Measurements from ENCODE around the gene PPP1R15A. TPM values are rescaled to one million over a fixed set of nuclear protein-coding genes. Genes with fewer than 3 reads are reported as not detected.
"Not testable (repeated sequence)": the region's sequence is repeated elsewhere in the genome, so short reads cannot be mapped to it uniquely, and the experiment has no call there.

PPP1R15A gene
- total RNA-seq, 1 experiment from 2014 or later = 83.3 TPM

GRCh38 chr19:48845384-48845783 is 26.8 kb upstream of the PPP1R15A start:
- BruUV-seq (replicated peaks) = no TSS peak
- H3K27me3 ChIP-seq (replicated peaks; ENCODE audit: control insufficient read depth, insufficient read depth, low read length) = no peaks in the 10 kb centered on the region
- H3K9me3 ChIP-seq = no peaks in the 10 kb centered on the region
- Mint-ChIP-seq H3K27ac (ENCODE audit: unreplicated experiment) (no peak overlapping the region), H3K4me1 (ENCODE audit: low read depth, unreplicated experiment) (peaks cover 7% of the 10 kb centered on the region), H3K9me3 (ENCODE audit: unreplicated experiment) (no peaks in the 10 kb centered on the region), H3K27me3 (ENCODE audit: insufficient read depth, unreplicated experiment) (no peaks in the 10 kb centered on the region), H3K4me3 (ENCODE audit: unreplicated experiment) (no peak overlapping the region), H3K36me3 (ENCODE audit: insufficient read depth, unreplicated experiment) (peaks cover 16% of the 10 kb centered on the region)
- intact Hi-C loops (cut with micrococcal nuclease; ENCODE audit: unreplicated experiment) = loop anchor here (2.0 kb wide), 1 partner anchor 47 kb away; no protein-coding TSS in a partner anchor
- ChIA-PET POLR2A (interaction anchor here (1.1 kb wide), 2 partner anchors 34 to 88 kb away, joined by 3 to 8 read pairs; partner anchors contain the start of genes BCAT2 and DHDH), CTCF (interaction anchor here (0.7 to 1.8 kb wide), 6 partner anchors 20 to 194 kb away, joined by 3 to 11 read pairs (median 4); partner anchors contain the start of gene FUT2)
- no peak overlapping the region for H3K4me3 ChIP-seq (ENCODE audit: low read depth, low read length)
- H3K4me1 ChIP-seq = peaks cover 4% of the 10 kb centered on the region; the same call in 1 of the 2 replicates
- DNase-seq = no peak
- TF ChIP-seq CTCF (IDR thresholded peaks at IDR 0.05; ENCODE audit: insufficient read depth in 1 of 2, low read depth in 1 of 2, low read length in 1 of 2, severe bottlenecking in 1 of 2, unreplicated experiment in 1 of 2) = no peak
- no peaks in the 10 kb centered on the region; the same call in 1 of the 2 replicates for H3K36me3 ChIP-seq (ENCODE audit: control insufficient read depth, insufficient read depth, low read length)

GRCh38 chr19:48846659-48847058 is 25.6 kb upstream of the PPP1R15A start:
- H3K36me3 ChIP-seq (ENCODE audit: control insufficient read depth, insufficient read depth, low read length); H3K4me1 ChIP-seq; intact Hi-C loops (cut with micrococcal nuclease; ENCODE audit: unreplicated experiment); H3K9me3 ChIP-seq; H3K27ac Mint-ChIP-seq (ENCODE audit: unreplicated experiment); H3K27me3 ChIP-seq (replicated peaks; ENCODE audit: control insufficient read depth, insufficient read depth, low read length); H3K27me3 Mint-ChIP-seq (ENCODE audit: insufficient read depth, unreplicated experiment); BruUV-seq (replicated peaks); H3K4me1 Mint-ChIP-seq (ENCODE audit: low read depth, unreplicated experiment); CTCF ChIA-PET; H3K4me3 ChIP-seq (ENCODE audit: low read depth, low read length); POLR2A ChIA-PET; H3K4me3 Mint-ChIP-seq (ENCODE audit: unreplicated experiment); H3K9me3 Mint-ChIP-seq (ENCODE audit: unreplicated experiment); DNase-seq: not testable (repeated sequence)
- peaks cover 16% of the 10 kb centered on the region for H3K36me3 Mint-ChIP-seq (ENCODE audit: insufficient read depth, unreplicated experiment)

GRCh38 chr19:48852292-48852691 is 19.9 kb upstream of the PPP1R15A start:
- Histone ChIP-seq H3K4me3 (ENCODE audit: low read depth, low read length) (no peak overlapping the region), H3K9me3 (no peaks in the 10 kb centered on the region), H3K36me3 (ENCODE audit: control insufficient read depth, insufficient read depth, low read length) (0 out of 2 replicates have a peak, but pooled peaks cover 2% of the 10 kb centered on the region), H3K27me3 (replicated peaks; ENCODE audit: control insufficient read depth, insufficient read depth, low read length) (no peaks in the 10 kb centered on the region), H3K4me1 (peaks cover 9% of the 10 kb centered on the region)
- no peaks in the 10 kb centered on the region for H3K36me3 Mint-ChIP-seq (ENCODE audit: insufficient read depth, unreplicated experiment)
- POLR2A ChIA-PET = interaction anchor here (1.7 kb wide), 1 partner anchor 20 kb away, joined by 5 read pairs; the partner anchor contains the start of gene PPP1R15A
- H3K4me1 Mint-ChIP-seq (ENCODE audit: low read depth, unreplicated experiment) = no peaks in the 10 kb centered on the region
- no peak for DNase-seq
- no peak overlapping the region for H3K4me3 Mint-ChIP-seq (ENCODE audit: unreplicated experiment)
- no peaks in the 10 kb centered on the region for H3K9me3 Mint-ChIP-seq (ENCODE audit: unreplicated experiment)
- intact Hi-C loops (cut with micrococcal nuclease; ENCODE audit: unreplicated experiment) = no loop called here
- no peaks in the 10 kb centered on the region for H3K27me3 Mint-ChIP-seq (ENCODE audit: insufficient read depth, unreplicated experiment)
- no TSS peak for BruUV-seq (replicated peaks)
- CTCF ChIA-PET = interaction anchor here (0.7 kb wide), 1 partner anchor 141 kb away, joined by 3 read pairs; the partner anchor contains the start of gene RUVBL2
- no peak for TF ChIP-seq CTCF (IDR thresholded peaks at IDR 0.05; ENCODE audit: insufficient read depth in 1 of 2, low read depth in 1 of 2, low read length in 1 of 2, severe bottlenecking in 1 of 2, unreplicated experiment in 1 of 2)
- no peak overlapping the region for H3K27ac Mint-ChIP-seq (ENCODE audit: unreplicated experiment)

Data from Caco-2 (cell line).